ENCODE measurements around the gene MAP3K4. TPM values are rescaled to one million over a fixed set of nuclear protein-coding genes. Genes with fewer than 3 reads are reported as not detected.

MAP3K4 gene
- total and polyA plus RNA-seq, 2 of the 4 experiments (the other 2 are of a cell fraction), result 11.5 to 20.4 TPM

DNA sequence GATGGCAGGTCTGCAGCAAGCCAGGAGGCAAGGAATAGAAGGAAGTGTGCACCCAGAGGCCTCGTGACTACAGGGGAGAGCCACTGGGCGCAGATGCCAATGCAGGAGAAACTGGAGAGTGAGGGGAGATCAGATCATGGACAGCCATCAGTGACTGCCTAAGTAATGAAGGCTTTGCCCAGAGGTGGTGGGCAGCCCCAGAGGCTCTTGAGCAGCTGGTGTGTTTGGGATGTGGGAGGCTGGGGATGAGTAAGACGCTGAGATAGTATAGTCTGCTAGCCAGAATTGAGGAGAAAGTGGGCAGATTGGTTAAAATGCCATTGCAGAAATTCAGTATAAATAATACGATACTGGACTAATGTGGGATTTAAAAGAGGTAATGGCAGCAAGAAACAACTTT lies 111.9 kb downstream of the MAP3K4 start:
- no peak overlapping the region for H3K56ac ChIP-seq (ENCODE audit: extremely low read depth, insufficient read depth, low read length)
- no peak overlapping the region for H3K4me2 ChIP-seq (ENCODE audit: low read depth, low read length)
- no peak overlapping the region for H2BK120ac ChIP-seq (ENCODE audit: low read depth, low read length)
- H2AK5ac ChIP-seq (ENCODE audit: low read depth, low read length), result no peak overlapping the region
- no peak overlapping the region for H2BK15ac ChIP-seq (ENCODE audit: low read depth, low read length)
- H3K9ac ChIP-seq (ENCODE audit: low read depth, low read length), result no peak overlapping the region
- H3K9me3 ChIP-seq (ENCODE audit: control insufficient read depth, insufficient read depth, low read length), result no peaks in the 10 kb centered on the region
- no peak overlapping the region for H3K4ac ChIP-seq (ENCODE audit: low read depth, low read length)
- no peak overlapping the region for H4K8ac ChIP-seq (ENCODE audit: low read depth in 2 of 2, low read length in 2 of 2)
- in situ Hi-C loops (cut with MboI; ENCODE audit: low sequenced_read_pairs) (no loop called here), dilution Hi-C loops (cut with HindIII; ENCODE audit: low sequenced_read_pairs, unreplicated experiment) (no loop called here), intact Hi-C loops (cut with micrococcal nuclease) (loop anchor here (5.0 kb wide), 2 partner anchors 169 to 171 kb away; partner anchors contain the start of gene AGPAT4)
- H2AFZ ChIP-seq (replicated peaks; ENCODE audit: low read length, poor library complexity), result no peak overlapping the region
- peaks cover 2% of the 10 kb centered on the region; the same call in 1 of the 2 replicates for H3K4me1 ChIP-seq (ENCODE audit: control insufficient read depth, insufficient read depth, low read length)
- WGBS, 2 experiments (ENCODE audit: extremely low coverage in 2 of 2, insufficient read length in 1 of 2), result 78% methylated on average over 3 of the region's 4 CpGs; no CpG with 5 or more reads in 1 of the 2 experiments
- H2AK9ac ChIP-seq (replicated peaks; ENCODE audit: low read depth, low read length, poor library complexity), result no peak overlapping the region
- no peak for TF ChIP-seq FOS (IDR thresholded peaks at IDR 0.05; ENCODE audit: low read depth, low read length)
- TF ChIP-seq, protein P1, sequence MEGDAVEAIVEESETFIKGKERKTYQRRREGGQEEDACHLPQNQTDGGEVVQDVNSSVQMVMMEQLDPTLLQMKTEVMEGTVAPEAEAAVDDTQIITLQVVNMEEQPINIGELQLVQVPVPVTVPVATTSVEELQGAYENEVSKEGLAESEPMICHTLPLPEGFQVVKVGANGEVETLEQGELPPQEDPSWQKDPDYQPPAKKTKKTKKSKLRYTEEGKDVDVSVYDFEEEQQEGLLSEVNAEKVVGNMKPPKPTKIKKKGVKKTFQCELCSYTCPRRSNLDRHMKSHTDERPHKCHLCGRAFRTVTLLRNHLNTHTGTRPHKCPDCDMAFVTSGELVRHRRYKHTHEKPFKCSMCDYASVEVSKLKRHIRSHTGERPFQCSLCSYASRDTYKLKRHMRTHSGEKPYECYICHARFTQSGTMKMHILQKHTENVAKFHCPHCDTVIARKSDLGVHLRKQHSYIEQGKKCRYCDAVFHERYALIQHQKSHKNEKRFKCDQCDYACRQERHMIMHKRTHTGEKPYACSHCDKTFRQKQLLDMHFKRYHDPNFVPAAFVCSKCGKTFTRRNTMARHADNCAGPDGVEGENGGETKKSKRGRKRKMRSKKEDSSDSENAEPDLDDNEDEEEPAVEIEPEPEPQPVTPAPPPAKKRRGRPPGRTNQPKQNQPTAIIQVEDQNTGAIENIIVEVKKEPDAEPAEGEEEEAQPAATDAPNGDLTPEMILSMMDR (conservative IDR thresholded peaks at IDR 0.05; ENCODE audit: low read depth, low read length), result no peak
- no peak overlapping the region for H4K91ac ChIP-seq (ENCODE audit: insufficient read depth, low read depth, low read length)
- H3K14ac ChIP-seq (replicated peaks; ENCODE audit: low read depth, low read length), result no peak overlapping the region
- no peaks in the 10 kb centered on the region for H3K27me3 ChIP-seq (ENCODE audit: control insufficient read depth, insufficient read depth, low read length)
- BruUV-seq (replicated peaks), result no TSS peak
- H3K9me1 ChIP-seq (ENCODE audit: insufficient read depth, low read length), result peaks cover 2% of the 10 kb centered on the region; the same call in 1 of the 2 replicates
- H3K79me1 ChIP-seq (ENCODE audit: low read depth in 1 of 2, low read length in 2 of 2), result no peaks in the 10 kb centered on the region; a peak in 1 of 4 replicates
- no peak overlapping the region for H3K18ac ChIP-seq (ENCODE audit: low read depth, low read length)
- H4K20me1 ChIP-seq (ENCODE audit: insufficient read depth, low read length), result no peaks in the 10 kb centered on the region
- no peak overlapping the region for H3K27ac ChIP-seq (ENCODE audit: insufficient read depth, low read length)
- ChIA-PET CTCF (no interaction called here), POLR2A (ENCODE audit: unreplicated experiment) (no interaction called here)
- no peak overlapping the region for H2BK5ac ChIP-seq (ENCODE audit: low read depth, low read length, poor library complexity, severe bottlenecking)
- H4K5ac ChIP-seq (ENCODE audit: low read depth, low read length), result no peak overlapping the region
- ATAC-seq (ENCODE audit: low read depth) (no peak), DNase-seq (no peak)
- H3K4me3 ChIP-seq (ENCODE audit: insufficient read depth, low read depth, low read length), result no peak overlapping the region
- no peak overlapping the region for H2BK20ac ChIP-seq (ENCODE audit: low read depth, low read length)
- H3K23ac ChIP-seq (ENCODE audit: low read depth, low read length), result no peak overlapping the region
- H3K36me3 ChIP-seq (ENCODE audit: control insufficient read depth, insufficient read depth, low read length), result peaks cover 13% of the 10 kb centered on the region
